Gastroesophageal sphincter (tissue), 3 donors: ENCODE results near the gene ARL11.

Experiments
- POLR2A ChIP-seq, 2 donors: fragments of 450-650 bp; IDR thresholded peaks; one replicate each; pipeline ENCODE4 v1.6.1; 2017; ENCODE audit warnings: antibody characterized with exemption in 2 of 2, mild to moderate bottlenecking in 2 of 2, moderate library complexity in 1 of 2
- POLR2AphosphoS5 ChIP-seq: sonication (generic); formaldehyde crosslinking; IDR thresholded peaks from one replicate; pipeline ENCODE4 v1.6.1; 2017; ENCODE audit warnings: antibody characterized with exemption
- TF ChIP-seq, protein P1 (sequence below), 4 experiments: fragments of 200-600 bp in 2 of 4; fragments of 450-650 bp in 2 of 4; sonication (generic) in 1 of 4; IDR thresholded peaks; one replicate each; pipeline ENCODE4 v1.5.1; 2017 to 2019; ENCODE audit warnings: antibody characterized with exemption in 4 of 4, mild to moderate bottlenecking in 2 of 4, moderate library complexity in 2 of 4

DNA sequence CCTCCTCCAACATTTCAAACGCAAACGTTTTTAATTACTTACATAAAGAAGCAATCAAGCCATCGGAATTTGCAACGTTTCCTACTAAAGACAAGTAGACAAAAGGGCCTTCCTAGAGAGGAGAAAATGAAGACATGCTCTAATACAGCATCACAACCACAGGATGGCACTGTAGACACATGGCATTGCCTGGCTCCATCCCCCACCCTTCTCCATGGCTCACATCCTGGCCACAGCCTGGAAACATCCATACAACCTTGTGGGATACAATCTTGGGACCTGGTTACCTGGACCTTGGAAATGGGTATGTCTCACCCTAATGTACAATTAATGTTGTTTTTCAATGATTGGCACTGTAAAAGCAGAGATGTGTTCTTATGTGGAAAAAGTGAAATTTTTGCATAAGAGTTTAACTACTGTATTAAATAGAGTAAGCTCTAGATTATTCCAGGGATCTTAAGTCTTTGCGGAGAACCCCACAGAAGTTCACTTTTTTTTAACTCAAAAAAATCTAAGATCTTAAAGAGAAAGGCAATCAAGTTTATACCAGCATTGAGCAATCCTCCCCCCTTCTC lies 41.5 kb downstream of the ARL11 start:
- TF ChIP-seq, protein P1, sequence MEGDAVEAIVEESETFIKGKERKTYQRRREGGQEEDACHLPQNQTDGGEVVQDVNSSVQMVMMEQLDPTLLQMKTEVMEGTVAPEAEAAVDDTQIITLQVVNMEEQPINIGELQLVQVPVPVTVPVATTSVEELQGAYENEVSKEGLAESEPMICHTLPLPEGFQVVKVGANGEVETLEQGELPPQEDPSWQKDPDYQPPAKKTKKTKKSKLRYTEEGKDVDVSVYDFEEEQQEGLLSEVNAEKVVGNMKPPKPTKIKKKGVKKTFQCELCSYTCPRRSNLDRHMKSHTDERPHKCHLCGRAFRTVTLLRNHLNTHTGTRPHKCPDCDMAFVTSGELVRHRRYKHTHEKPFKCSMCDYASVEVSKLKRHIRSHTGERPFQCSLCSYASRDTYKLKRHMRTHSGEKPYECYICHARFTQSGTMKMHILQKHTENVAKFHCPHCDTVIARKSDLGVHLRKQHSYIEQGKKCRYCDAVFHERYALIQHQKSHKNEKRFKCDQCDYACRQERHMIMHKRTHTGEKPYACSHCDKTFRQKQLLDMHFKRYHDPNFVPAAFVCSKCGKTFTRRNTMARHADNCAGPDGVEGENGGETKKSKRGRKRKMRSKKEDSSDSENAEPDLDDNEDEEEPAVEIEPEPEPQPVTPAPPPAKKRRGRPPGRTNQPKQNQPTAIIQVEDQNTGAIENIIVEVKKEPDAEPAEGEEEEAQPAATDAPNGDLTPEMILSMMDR (IDR thresholded peaks at IDR 0.05): peak; percentile 41 to 86 (median 64)
- TF ChIP-seq POLR2A (IDR thresholded peaks at IDR 0.05): no peak
- no peak for TF ChIP-seq POLR2AphosphoS5
